Embryonic facial prominence (tissue), 1 donor: ENCODE measurements around the gene UCN.
"Not testable (repeated sequence)": the region's sequence is repeated elsewhere in the genome, so short reads cannot be mapped to it uniquely, and the experiment has no call there.

Experiments
- DNase-seq: peaks from one replicate; pipeline ENCODE4 v3.0.0-alpha.2; 2016; ENCODE audit errors: extremely low spot score

Gene UCN

GRCh38 chr2:27282892-27283291, 25.4 kb downstream of the UCN start:
- DNase-seq, result no peak

- no peak for DNase-seq
These were observed 26.2 kb downstream of the UCN start, which contains the start of gene TRIM54 for GRCh38 chr2:27281855-27282559. TRIM54 (plus strand) TSS chr2:27282429; CDS start chr2:27282732, 303 bp downstream.

GRCh38 chr2:27281442-27281841, 26.8 kb downstream of the UCN start:
- no peak for DNase-seq

GRCh38 chr2:27280826-27281225, 27.4 kb downstream of the UCN start:
- DNase-seq, result no peak

- DNase-seq, result no peak
These were observed 30.2 kb downstream of the UCN start for GRCh38 chr2:27278010-27278409.

- no peak for DNase-seq
These were observed 32.8 kb downstream of the UCN start, which contains the start of gene DNAJC5G for GRCh38 chr2:27275211-27276150. DNAJC5G (plus strand) TSS chr2:27275433; CDS start chr2:27276729, 1,296 bp downstream.

- DNase-seq, result not testable (repeated sequence)
These were observed 35.4 kb downstream of the UCN start for GRCh38 chr2:27272537-27273522.

- no peak for DNase-seq
These were observed 36.5 kb downstream of the UCN start for GRCh38 chr2:27271631-27272340.

GRCh38 chr2:27270670-27271069, 37.6 kb downstream of the UCN start:
- no peak for DNase-seq

- no peak for DNase-seq
These were observed 38.1 kb downstream of the UCN start for GRCh38 chr2:27270131-27270530.

GRCh38 chr2:27268296-27268695, 39.9 kb downstream of the UCN start:
- not testable (repeated sequence) for DNase-seq

GRCh38 chr2:27265536-27265870, 42.7 kb downstream of the UCN start:
- no peak for DNase-seq

GRCh38 chr2:27264753-27265535, 43.3 kb downstream of the UCN start:
- no peak for DNase-seq

- DNase-seq, result no peak
These were observed 43.9 kb downstream of the UCN start for GRCh38 chr2:27264253-27264752.

GRCh38 chr2:27263287-27264252, 44.7 kb downstream of the UCN start:
- no peak for DNase-seq

- DNase-seq, result peak; percentile 21
These were observed 45.6 kb downstream of the UCN start, which contains the start of gene SLC30A3 for GRCh38 chr2:27262379-27263286. SLC30A3 (minus strand) TSS chr2:27263047; CDS start chr2:27262906, 141 bp downstream.

- DNase-seq, result no peak
These were observed 46.3 kb downstream of the UCN start for GRCh38 chr2:27261926-27262298.
